COLO829 (cell line): Measurements from ENCODE around the gene CARF.
"Not testable (repeated sequence)": the region's sequence is repeated elsewhere in the genome, so short reads cannot be mapped to it uniquely, and the experiment has no call there.

Source experiments
- DNase-seq: peaks from one replicate; pipeline ENCODE4 v3.0.0; 2012; ENCODE audit warnings: low spot score

Gene CARF, protein sequence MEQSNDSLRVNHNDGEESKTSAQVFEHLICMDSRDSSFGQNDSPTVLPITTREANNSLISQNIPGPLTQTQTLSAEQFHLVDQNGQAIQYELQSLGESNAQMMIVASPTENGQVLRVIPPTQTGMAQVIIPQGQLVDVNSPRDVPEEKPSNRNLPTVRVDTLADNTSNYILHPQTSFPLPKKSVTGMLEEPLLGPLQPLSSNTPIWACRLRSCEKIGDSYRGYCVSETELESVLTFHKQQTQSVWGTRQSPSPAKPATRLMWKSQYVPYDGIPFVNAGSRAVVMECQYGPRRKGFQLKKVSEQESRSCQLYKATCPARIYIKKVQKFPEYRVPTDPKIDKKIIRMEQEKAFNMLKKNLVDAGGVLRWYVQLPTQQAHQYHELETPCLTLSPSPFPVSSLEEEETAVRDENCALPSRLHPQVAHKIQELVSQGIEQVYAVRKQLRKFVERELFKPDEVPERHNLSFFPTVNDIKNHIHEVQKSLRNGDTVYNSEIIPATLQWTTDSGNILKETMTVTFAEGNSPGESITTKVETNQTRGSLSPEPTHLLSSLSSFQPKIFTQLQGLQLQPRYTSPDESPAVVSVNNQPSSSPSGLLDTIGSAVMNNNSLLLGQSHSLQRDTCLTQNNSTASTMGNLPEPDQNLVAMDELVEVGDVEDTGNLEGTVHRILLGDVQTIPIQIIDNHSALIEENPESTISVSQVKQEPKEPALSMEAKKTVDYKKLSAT

DNA sequence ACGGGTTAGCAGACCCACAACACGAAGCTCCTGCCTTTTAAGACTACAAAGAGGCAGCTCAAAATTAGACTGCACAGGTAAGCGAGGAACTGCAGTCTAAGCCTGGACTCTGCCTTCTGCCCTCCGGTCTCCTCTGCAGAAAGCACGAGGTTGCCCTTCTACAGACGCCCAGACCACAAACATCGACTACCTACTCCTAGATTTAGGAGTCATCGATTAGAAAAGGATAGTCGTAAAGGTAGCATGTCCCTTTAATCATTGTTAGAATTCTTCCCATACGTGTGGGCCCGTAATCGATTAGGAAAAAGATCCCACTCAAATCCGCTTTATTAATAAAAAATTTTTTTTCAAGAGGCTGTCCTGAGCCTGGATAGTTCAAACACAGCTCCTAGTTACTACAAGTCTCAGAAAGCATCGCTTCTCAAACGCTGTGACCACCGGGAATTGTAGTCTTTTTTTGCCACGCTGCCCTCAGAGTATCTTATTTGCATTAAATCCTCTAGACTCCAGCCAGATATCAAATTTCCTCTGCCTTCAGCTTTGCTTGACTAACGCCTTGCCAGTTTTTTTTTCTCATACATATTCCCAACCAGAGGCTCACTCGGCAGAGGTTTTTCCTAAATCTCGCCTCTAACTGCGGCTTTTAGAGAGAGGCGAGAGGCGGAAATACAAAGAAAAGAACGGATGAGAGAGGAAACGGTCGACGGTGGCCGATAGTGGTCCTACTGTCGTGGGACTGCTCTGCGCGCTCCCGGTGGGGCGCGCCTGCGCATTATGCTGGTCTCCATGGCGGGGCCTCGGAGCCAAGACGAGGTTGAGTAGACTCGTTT, at the start of gene CARF, which contains the start of gene WDR12:
CARF (plus strand) TSS at position 764 of the 830 bp plus-strand sequence. CDS start 29,628 bp downstream, outside the sequence.
WDR12 (minus strand) TSS at position 162 of the 830 bp plus-strand sequence. CDS start 197 bp downstream, outside the sequence.
- peak; percentile 96 for DNase-seq

DNA sequence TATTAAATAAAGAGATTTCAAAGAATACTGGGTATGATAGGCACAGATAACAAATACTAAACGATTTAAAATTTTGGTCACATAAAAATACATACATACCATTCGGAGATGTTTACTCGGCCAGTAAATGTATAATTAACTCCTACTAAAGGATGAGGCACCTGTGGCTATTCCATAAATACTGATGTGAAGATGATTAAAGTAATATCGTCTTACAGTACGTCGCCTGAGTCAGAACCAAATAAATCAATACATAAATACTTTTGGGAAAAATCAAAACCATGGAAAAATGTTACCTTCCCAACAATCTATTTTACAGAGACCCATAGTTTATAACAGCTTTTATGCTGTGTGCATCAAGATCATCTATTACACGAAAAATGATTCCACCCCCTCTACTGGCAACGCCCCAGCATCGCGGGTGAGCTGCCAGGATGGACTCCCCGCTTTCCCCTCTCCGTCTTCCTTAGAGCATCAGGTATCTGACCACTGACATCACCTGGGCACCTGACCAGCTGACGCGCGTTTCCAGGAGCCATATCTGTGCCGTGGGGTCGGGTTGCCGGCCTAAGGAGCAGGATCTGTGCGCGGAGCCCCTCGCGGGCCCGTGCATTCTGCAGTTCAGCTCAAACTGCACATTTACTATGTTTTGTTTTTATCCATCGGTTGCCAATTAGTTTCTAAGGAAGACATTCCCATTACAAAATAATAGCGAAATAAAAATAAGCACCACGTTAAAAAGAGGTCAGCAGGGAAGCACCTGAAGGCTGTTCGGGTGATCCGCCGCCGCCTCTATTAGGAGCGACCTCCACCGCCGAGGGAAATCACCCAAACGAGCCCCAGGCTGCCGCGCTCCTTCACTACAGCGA, 41.4 kb upstream of the CARF start:
- DNase-seq, result peak; percentile 44

DNA sequence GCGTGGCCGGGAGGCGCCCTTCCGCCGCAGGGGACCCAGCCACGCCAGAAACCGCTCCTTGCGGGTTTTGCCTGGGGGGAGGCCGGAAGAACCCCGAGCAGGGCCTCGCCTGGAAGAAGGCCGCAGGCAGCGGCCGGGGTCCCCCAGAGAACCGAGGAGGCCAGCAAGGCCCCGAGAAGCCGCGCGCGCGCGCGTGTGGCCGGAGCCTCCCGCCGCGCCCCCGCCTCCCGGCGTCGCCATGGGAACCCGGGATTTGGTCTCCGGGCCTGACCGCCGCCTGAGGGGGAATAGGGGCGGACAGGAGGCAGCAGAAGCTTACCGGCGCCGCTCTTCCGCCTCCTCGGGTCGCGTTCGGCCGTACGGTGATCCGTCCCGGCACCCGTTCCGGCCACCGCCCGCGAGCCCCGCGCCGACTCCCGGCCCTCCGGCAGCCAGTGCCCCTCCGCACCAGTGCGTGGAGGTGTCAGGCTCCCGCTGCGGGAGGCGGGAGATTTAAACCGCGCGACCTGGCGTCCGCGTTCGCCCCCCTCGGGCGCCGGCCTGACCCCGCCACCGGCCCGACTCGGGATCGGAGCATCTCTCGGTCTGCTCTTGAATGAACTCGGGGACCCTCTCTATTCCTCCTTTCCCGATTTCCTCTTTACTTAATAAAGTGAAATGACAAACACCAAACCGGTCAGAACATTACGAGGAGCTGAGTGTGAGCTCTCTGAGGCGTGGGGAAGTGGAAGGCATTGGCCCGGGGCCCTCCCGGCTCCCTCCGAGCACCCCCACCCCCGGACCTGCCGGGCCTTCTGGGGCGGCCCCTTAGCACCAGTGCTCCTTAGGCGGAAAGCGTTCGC, 40.6 kb upstream of the CARF start, which contains the start of gene ICA1L:
ICA1L (minus strand) TSS at position 467 of the 842 bp plus-strand sequence. CDS start 42,757 bp downstream, outside the sequence.
- DNase-seq, result no peak

DNA sequence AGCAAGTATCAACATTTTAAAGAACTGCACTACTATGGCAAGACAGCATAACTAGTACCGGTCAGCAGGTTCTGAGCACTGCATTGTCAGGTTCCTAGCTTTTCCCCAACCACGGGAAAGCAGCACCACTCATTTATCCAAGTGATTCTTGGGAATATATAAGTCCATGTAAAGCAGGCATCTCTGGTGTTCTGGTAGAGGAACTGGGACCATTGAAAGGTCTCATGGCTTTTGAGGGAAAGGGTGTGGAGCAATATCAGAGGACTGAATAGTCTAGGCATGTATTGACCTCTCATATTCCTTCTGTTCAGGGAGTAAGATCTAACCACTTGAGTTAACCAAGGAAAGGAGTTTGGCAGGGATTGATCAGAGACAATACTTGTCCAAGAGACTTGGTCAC, 34.4 kb upstream of the CARF start:
- no peak for DNase-seq

DNA sequence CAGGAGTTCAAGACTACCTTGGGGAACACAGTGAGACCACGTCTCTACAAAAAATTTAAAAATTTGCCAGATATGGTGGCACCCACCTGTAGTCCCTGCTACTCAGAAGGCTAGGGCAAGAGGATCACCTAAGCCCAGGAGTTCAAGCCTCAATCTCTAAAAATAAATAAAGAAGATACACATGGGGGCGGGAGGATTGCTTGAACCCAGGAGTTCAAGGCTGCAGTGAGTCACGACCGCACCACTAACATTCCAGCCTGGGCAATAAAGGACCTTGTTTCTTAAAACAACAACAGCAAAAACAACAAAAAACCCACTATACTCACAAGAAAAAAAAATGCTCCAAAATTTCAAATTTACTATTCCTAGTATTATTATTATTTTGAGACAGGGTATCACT, 30.5 kb upstream of the CARF start:
- no peak for DNase-seq

DNA sequence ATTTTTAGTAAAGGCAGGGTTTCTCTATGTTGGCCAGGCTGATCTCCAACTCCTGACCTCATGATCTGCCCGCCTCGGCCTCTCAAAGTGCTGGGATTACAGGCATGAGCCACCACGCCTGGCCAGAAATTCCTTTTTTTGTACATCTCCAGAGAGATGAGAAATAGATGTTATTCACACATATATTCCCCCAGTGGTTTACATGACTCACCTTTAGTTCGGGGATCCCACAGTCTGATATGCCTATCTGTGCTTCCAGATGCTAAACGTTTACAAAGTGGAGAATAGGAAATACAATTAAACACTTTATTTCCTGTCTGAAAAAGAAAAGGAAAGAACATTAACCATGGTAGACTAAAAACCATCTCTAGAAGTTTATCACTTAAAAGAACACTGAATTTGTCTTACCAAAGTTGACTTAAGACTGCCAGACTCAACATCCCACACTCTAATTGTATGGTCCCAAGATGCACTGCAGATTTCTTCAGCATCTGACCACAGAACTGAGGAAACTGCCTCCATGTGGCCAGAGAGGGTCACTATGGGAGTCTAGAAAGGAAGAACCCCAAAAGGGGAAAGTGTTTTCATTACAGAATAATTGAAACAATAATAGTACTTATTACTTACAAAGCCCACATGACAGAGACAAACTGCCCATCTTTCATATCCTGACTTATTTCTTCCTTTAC, 27.9 kb upstream of the CARF start:
- no peak for DNase-seq

DNA sequence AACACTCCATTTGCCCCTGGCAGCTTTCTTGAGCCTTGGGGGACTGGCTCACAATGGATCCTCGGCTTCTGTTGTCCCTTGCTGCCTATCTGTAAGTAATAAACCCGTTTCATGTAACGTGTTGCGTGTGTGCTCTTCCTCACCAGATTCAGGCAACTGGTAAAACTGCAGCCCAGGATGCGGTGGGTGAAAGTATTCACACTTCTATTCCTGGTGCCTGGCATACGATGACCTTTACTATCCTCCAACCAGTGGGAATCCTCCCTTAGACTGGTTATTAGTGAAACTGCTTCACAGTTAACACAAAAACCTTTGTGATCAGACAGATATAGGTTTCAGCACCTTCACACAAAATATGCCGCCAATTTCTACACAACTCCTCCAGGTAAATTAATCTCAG, 26.9 kb upstream of the CARF start:
- DNase-seq, result no peak

DNA sequence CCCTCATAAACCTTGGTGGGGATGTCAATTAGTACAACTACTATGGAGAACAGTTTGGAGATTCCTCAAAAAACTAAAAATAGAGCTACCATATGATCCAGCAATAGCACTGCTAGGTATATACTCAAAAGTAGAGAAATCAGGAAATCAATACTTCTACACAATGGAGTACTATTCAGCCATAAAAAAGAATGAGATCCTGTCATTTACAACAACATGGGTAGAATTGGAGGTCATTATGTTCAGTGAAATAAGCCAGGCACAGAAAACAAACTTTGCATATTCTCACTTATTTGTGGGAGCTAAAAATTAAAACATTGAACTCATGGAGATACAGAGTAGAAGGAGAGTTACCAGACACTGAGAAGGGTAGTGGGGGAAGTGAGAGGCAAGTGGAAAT, 6.6 kb upstream of the CARF start:
- not testable (repeated sequence) for DNase-seq

DNA sequence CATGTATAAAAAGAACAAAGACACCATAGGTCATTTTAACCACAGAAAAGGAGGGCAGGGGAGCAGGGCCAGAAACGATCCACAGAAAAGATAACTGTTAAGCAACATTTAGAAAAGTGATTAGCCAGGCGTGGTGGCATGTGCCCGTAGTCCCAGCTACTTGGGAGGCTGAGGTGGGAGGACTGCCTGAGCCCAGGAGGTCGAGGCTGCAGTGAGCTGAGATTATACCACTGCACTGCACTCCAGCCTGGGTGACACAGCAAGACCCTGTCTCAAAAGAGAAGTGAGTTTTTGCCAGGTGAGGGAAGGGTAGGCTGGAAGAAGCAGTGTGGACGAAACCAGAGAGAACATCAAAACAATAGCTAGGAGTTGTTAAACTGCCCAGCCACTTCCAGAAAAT, 3.9 kb upstream of the CARF start:
- DNase-seq, result no peak

DNA sequence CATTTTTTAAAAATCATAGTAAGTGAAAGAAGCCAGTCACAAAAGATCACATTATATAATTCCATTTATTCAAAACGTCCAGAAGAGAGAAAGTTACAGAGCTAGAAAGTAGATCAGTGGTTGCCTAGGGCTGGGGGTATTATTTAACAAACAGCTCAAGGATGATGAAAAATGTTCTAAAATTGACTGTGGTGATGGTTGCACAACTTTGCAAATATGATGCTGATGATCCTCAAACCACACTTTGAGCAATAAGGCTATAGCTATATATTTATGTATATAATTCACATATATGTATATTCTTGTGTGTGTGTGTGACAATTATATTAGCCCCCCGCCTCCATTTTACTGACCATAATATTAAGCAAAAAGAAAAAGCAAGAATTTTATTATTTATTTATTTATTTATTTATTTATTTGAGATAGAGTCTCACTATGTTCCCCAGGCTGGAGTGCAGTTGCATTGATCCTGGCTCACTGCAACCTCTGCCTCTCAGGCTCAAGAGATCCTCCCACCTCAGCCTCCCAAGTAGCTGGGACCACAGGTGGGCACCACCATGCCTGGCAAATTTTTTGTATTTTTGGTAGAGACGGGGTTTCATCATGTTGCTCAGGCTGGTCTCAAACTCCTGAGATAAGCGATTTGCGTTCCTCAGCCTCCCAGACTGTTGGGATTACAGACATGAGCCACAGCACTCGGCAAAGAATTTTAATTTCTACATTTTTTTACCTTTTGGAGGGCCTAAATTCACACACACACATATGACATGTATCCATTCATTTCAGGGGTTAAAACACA, 2.5 kb upstream of the CARF start:
- no peak for DNase-seq

DNA sequence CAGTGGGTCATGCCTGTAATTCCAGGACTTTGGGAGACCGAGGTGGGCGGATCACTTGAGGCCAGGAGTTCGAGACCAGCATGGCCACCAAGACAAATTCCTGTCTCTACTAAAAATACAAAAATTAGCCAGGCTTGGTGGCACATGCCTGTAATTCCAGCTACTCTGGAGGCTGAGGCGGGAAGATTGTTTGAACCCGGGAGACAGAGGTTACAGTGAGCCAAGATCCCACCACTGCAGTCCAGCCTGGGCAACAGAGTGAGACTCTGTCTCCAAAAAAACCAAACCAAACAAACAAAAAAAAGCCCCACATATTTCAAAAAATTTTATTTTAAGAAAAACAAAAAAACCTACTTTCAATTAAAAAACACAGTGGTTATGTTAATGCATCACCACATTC, 1.8 kb upstream of the CARF start:
- not testable (repeated sequence) for DNase-seq

DNA sequence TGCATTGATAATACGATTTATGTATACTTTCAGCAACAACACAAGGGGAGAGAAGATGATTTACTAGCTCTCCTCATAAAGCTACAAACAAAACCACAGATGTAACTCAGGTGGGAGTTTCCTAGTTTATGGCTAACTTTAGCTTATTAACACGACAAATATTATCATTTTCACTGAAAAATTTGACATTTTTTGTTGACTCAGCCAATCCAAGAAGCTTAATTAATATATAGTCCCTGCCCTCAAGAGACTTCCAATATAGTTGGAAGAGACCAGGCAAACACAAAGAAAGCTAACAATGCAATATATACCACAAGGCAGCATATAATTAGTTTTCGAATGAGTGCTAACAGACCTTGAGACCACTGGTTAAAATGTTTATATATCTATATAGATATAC, 1.4 kb upstream of the CARF start:
- no peak for DNase-seq

DNA sequence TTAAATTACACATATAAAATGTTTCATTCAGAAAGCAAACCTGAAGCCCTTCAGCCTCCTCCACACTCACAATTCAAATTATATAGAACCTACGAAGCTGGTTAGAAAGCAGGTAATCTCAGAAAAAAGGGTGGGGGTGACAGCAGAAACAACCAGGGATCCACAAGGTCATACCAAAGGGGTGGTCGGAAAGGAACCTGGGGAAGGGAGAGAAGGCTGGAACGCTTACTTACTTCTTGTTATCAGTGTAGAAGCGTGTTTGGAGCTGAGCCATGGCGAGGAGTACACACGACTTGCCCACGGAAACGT, 918 bp upstream of the CARF start:
- DNase-seq, result no peak

DNA sequence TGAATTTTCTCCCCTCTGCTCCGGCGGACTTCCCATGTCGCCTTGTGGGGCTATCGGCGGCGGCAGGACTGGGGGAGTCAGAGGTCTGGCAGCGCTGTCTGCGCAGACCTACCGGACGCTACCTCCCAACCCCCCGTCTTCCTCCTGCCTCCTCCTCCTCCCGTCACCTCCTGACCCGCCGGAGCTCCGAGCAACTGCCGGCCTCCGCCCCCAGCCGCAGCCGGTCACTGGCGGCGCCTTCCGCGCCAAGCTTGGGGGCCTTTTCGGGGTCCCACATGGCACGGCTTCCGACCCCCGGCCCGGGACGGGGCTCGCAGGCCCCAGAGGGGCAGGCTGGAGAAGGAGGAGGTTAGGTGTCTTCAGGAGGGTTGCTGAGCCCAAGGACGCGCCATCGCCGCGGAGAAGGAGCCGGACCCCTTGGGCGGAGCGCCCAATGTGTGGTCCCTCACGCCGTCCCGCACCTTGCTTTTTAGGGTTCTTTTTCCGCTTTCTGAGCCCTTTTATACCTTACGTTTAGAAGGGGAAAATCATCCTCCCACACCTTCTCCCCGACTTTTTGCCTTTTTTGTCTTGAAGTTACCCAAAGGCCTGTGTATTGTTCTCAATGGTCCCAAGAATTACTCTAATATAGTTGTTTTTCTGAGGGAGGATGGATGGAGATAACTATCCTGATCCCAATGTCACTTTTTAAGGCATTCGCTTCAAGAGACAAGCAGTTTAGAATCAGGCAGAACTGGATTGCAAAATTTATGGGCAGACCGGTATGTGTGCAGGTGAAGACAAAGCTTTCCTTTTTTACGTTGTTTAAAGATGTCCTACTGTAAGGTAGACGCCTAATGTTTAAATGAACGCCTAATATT, 497 bp downstream of the CARF start:
- DNase-seq, result not testable (repeated sequence)

DNA sequence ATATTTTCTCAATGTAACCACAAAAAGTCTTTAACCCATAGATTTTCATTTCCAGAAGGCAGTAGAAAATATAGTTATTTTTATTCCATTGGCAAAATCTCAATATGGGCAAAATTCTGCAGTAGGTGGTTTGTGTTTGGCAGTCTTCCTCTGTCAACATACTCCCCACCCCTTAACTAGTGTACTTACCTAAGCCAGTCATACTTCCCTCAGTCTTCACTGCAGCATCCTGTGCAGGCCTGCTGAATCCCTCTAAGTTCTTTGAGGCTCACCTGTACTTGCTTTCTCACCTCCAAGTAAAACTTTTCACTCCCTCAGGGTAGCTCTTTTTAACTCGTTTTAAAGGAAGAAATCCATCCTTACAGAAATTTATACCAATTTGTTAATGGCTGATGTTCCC, 6.8 kb downstream of the CARF start:
- DNase-seq, result no peak

DNA sequence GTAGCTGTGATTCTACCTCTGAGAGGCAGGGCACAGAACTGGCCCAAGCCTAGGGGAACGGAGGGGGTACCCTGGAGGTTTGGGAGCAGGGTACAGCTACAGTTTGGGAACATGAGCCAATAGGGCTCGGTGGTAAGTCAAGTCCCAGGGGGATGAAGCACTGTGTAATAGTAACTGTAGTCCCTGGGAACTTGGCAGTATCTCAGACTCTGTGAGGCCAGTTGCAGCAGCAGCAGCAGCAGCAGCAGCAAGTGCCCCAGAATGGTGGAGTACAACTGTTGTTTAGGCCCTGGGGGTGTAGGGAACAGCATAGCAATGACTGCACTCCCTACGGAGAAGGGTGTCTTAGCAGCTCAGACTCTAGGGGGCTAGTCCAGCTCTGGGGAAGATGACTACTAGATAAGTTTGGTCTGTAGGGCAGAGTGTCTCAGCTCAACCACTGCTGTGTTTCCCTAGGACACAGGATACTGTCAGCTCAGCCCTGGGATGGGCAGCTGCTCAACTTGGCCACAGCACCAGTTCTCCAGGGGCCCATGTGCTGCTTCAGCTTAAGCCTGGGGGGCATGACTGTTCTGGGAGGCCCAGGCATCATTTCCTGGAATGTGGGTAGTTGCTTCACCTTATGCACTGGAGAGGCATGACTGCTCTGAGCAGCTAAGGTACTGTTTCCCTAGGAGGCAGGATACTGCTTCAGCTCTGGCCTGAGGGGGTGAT, 20.5 kb downstream of the CARF start:
- DNase-seq, result no peak

DNA sequence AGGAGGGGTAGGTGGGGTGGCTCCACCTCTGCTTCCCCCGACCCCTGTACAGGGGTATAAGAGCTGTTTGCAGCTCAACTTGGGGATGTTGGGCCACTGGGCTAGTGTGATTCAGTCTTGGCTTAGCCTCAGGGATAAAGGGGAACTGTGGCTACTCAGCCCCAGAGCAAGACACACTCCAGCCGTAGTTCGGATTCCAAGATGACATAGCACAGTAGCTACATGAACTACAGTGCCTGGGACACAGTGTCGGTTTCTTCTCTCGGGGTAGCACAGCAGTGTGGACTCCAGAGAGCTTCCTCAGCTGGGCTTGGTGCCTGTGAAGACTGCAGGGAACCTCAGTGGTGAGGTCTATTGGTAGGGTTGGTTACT, 21.1 kb downstream of the CARF start:
- DNase-seq, result no peak

DNA sequence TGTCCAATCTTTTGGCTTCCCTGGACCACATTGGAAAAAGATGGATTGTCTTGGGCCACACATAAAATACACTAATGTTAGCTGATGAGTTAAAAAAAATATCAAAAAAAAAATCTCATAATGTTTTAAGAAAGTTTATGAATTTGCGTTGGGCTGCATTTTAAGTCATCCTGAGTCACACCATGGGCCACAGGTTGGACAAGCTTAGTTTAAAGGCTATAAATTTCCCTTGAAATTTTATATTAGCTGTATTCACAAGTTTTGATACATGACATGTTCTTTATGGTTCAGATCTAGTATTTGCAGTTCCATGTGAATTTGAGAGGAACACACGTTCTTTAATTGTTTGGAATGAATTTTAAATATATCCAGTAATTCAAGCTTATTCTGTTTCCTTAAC, 21.9 kb downstream of the CARF start:
- no peak for DNase-seq
